ENCODE data around the gene AGRN. TPM values are rescaled to one million over a fixed set of nuclear protein-coding genes. Genes with fewer than 3 reads are reported as not detected.
"Not testable (repeated sequence)": the region's sequence is repeated elsewhere in the genome, so short reads cannot be mapped to it uniquely, and the experiment has no call there.

Gene AGRN
- polyA plus RNA-seq, 3 donors, result 178 to 219 (median 182) TPM

DNA sequence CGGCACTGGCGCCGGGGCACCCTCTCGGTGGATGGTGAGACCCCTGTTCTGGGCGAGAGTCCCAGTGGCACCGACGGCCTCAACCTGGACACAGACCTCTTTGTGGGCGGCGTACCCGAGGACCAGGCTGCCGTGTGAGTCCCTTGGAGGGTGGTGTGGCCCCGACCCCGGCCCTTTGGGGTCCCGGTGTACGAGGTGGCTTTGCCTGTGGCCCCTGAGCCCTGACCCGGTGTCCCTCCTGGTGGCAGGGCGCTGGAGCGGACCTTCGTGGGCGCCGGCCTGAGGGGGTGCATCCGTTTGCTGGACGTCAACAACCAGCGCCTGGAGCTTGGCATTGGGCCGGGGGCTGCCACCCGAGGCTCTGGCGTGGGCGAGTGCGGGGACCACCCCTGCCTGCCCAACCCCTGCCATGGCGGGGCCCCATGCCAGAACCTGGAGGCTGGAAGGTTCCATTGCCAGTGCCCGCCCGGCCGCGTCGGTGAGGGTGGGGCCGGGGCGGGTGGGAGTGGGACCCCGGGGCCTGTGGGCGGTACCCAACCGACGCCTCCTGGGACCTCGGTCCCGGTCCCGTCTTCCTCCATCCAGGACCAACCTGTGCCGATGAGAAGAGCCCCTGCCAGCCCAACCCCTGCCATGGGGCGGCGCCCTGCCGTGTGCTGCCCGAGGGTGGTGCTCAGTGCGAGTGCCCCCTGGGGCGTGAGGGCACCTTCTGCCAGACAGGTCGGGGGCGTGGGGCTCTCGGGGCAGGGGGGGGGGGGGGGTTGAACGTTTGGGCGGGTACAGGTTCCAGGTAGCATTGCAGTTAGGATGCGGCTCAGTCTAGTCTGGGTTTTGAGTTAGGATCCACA, 29.6 kb downstream of the AGRN start:
- DNase-seq (ENCODE audit: low read depth in 3 of 3, low spot score in 2 of 3), result no peak

DNA sequence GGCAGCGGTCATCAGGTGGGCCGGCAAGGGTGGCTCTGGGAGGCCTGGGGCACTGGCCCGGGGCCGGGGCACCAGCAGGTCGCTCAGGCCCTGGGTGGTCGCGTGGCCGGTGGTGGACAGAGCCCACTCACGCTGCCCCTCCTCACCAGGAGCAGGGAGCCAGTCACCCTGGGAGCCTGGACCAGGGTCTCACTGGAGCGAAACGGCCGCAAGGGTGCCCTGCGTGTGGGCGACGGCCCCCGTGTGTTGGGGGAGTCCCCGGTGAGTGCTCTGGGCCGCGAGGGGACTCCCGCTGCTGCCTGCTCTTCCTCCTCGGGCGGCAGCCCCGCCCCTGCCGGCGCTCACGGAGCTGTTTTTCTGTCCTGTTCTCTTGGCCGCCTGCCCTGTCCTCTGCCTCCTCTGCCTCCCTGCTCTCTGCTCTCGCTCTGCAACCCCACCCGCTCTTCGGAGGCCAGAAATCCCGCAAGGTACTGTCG, 30.7 kb downstream of the AGRN start:
- no peak for DNase-seq (ENCODE audit: low read depth in 3 of 3, low spot score in 2 of 3)

DNA sequence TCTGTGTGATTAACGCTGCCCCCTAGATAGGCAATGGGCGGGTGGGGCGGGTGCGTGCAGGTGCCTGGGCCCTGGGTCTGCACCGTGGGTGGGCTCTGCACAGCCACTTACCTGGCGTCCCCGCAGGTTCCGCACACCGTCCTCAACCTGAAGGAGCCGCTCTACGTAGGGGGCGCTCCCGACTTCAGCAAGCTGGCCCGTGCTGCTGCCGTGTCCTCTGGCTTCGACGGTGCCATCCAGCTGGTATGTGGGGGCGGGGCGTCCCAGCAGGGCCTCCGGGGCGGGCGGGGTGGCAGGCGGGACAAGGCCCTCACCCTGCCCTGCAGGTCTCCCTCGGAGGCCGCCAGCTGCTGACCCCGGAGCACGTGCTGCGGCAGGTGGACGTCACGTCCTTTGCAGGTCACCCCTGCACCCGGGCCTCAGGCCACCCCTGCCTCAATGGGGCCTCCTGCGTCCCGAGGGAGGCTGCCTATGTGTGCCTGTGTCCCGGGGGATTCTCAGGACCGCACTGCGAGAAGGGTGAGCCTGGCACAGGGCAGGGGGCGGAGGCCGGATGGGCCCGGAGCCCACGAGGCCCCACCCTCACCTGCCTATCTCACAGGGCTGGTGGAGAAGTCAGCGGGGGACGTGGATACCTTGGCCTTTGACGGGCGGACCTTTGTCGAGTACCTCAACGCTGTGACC, 31.3 kb downstream of the AGRN start:
- DNase-seq (ENCODE audit: low read depth in 3 of 3, low spot score in 2 of 3), result no peak

DNA sequence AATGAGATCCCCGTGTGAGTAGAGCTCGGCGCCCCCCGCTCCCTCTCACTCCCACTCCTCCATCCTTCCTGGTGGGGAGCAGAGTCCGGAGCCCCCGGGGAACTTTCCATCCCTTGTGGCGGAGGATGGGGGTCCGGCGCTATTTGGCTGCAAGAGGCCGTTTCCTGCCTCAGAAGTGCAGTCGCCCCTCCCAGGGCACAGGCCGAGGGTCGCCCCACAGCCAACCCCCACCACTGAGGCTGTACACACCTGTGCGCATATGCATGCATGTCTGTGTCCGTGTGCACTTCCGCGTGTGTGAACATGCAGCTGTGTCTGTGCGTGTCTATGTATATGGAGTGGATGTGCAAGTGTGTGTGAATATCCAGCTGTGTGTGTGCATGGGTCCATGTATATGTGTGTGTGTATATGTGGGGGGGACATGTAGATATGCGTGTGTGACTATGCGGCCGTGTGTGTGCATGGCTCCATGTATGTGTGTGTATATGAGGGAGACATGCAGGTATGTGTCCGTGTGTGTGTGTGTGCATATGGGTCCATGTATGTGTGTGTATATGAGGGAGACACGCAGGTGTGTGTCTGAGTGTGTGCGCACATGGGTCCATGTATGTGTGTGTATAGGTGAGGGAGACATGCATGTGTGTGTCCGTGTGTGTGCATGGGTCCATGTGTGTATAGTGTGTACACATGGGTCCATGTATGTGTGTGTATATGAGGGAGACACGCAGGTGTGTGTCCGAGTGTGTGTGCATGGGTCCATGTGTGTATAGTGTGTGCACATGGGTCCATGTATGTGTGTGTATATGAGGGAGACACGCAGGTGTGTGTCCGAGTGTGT, 32.3 kb downstream of the AGRN start:
- no peak for DNase-seq (ENCODE audit: low read depth in 3 of 3, low spot score in 2 of 3)

DNA sequence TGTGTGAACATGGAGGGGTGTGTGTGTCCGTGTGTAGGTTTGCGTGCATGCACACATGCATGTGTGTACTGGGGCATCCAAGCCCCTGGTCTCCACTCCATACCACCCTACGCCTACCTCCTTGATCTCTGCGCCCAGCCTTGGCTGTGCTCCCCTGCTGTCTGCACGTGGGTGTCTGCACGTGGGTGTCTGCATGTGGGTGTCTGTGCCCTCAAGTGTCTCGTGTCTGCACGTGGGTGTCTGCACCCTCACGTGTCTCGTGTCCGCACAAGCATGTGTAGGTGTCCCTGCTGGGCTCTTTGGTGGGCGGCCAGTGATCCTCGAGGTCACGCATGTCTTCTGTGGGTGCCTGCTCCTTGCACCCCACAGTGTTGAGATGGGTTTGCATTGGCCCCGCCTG, 33.1 kb downstream of the AGRN start:
- DNase-seq (ENCODE audit: low read depth in 3 of 3, low spot score in 2 of 3), result no peak

DNA sequence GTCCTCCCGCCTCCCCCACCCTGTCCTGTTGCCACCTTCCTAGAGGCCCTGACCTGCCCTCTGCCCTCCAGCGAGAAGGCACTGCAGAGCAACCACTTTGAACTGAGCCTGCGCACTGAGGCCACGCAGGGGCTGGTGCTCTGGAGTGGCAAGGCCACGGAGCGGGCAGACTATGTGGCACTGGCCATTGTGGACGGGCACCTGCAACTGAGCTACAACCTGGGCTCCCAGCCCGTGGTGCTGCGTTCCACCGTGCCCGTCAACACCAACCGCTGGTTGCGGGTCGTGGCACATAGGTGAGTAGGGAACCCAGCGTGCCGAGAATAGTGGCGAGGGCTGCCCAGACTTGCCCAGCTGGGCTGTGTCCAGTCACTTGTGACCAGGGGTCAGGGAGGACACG, 33.8 kb downstream of the AGRN start:
- DNase-seq (ENCODE audit: low read depth in 3 of 3, low spot score in 2 of 3), result no peak

DNA sequence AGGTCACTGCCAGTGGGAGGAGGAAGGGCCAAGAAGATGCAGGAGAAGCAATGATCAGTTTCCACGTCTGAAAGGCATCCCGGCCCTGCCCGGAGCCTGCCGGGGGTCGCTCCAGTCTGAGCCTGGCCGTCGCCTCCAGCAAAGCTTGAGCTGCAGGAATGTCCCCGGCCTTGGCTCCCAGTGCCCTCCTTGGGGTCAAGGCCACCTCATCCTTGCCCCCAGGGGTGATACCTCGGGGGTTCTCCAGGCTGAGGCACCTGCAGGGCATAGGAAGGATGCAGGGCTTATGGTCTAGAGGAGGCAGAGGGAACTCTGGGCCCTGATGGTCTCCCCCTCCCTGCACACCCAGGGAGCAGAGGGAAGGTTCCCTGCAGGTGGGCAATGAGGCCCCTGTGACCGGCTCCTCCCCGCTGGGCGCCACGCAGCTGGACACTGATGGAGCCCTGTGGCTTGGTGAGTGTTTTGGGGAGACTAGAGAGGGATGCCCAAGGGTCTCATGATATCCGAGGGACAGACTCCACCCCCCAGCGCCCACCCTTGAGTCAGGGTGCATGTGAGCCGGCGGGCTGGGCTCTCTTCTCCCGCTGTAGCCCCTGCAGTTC, 34.3 kb downstream of the AGRN start:
- DNase-seq (ENCODE audit: low read depth in 3 of 3, low spot score in 2 of 3), result no peak

DNA sequence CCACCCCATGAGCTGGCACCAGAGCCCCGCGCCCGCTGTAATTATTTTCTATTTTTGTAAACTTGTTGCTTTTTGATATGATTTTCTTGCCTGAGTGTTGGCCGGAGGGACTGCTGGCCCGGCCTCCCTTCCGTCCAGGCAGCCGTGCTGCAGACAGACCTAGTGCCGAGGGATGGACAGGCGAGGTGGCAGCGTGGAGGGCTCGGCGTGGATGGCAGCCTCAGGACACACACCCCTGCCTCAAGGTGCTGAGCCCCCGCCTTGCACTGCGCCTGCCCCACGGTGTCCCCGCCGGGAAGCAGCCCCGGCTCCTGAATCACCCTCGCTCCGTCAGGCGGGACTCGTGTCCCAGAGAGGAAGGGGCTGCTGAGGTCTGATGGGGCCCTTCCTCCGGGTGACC, 35.1 kb downstream of the AGRN start:
- no peak for DNase-seq (ENCODE audit: low read depth in 3 of 3, low spot score in 2 of 3)

DNA sequence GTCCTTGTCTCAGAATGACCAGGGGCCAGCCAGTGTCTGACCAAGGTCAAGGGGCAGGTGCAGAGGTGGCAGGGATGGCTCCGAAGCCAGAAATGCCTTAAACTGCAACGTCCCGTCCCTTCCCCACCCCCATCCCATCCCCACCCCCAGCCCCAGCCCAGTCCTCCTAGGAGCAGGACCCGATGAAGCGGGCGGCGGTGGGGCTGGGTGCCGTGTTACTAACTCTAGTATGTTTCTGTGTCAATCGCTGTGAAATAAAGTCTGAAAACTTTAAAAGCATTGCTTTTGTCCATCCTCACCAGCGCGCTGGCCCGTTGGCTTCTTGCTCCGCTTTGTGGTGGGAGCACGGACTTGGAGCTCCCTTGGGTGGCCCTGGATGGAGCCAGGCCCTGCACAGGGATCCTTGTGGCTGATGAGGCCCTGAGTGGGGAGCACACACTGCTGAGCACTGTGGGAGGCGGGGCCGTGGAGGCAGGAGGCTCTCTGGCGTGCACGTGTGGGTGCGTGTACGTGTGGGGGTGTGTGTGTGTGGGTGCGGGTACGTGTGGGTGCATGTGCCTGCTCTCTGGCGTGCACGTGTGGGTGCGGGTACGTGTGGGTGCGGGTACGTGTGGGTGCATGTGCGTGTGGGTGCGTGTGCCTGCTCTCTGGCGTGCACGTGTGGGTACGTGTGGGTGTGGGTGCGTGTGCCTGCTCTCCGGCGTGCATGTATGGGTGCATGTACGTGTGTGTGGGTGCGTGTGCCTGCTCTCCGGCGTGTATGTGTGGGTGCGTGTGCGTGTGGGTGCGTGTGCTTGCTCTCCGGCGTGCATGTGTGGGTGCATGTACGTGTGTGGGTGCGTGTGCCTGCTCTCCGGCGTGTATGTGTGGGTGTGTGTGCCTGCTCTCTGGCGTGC, 36.2 kb downstream of the AGRN start:
- DNase-seq (ENCODE audit: low read depth in 3 of 3, low spot score in 2 of 3), result no peak

DNA sequence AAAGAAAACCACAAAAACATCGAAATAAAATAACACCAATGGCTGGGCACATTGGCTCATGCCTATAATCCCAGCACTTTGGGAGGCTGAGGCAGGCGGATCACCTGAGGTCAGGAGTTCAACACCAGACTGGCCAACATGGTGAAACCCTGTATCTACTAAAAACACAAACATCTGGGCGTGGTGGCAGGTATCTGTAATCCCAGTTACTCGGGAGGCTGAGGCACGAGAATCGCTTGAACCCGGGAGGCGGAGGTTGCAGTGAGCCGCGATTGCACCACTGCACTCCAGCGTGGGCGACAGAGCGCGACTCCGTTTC, 37.8 kb downstream of the AGRN start:
- not testable (repeated sequence) for DNase-seq (ENCODE audit: low read depth in 3 of 3, low spot score in 2 of 3)

DNA sequence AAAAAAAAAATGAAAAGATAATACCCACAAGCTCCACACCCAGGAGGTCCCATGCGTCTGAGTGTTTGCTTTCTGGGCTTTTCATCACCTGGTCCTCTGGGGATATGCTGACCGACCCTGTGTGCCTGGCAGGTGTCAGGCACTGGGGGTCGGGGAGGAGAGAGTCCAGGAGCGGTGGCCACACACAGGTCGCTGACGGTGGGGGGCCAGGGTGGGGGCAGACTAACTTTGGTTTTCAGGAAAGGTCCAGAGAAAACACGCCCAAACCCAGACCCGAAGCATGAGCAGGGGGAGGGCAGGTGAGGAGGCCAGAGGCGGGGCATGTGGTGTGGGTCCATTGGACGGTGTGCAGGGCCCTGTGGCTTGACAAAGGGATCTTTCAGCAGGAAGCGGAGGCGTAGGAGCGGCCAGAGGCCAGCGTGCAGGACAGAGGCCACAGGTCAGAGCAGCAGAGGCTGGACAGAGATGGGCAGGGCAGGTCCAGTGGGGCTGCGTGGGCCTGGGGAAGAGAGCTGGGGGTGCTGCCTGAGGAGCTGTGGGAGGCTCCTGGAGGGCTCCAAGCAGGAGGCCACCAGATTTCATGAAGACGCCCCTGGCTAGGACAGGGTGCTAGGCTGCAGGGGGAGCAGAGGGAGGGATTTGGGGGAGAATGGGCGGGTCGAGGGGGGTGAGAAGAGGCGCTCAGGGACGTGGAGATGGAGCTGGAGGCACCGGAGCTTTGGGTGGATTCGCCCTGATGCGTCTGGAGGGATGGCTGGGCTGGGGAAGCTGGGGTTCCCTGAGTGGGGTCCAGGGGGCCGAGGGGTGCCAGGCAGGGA, 38.4 kb downstream of the AGRN start:
- DNase-seq (ENCODE audit: low read depth in 3 of 3, low spot score in 2 of 3), result no peak

DNA sequence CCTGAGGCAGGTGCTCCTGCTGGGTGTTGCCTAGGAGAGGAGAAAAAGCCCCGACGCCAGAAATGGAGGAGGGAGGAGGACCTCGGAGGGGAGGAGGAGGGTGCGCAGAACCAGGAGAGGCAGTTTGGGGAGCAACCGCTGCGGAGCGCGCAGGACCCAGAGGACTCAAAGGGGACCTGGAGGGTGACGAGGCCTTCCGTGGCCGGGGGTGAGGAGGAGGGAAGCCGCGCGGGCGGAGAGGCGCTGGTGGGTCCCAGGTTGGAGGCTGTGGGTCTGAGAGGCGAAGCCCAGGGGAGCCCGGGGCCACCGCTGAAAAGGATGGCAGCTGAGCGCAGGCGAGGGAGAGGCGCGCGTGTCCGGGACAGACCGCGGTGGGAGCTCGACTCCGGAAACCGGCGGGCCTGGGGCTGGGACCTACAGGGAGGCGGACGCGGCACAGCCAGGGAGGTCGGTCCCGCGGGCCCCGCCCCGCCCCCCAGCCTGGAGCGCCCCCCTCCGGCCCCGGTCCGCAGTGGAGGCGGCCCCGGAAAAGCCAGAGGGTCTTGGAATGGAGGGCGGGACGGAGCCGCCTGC, 39.1 kb downstream of the AGRN start:
- DNase-seq (ENCODE audit: low read depth in 3 of 3, low spot score in 2 of 3), result no peak

DNA sequence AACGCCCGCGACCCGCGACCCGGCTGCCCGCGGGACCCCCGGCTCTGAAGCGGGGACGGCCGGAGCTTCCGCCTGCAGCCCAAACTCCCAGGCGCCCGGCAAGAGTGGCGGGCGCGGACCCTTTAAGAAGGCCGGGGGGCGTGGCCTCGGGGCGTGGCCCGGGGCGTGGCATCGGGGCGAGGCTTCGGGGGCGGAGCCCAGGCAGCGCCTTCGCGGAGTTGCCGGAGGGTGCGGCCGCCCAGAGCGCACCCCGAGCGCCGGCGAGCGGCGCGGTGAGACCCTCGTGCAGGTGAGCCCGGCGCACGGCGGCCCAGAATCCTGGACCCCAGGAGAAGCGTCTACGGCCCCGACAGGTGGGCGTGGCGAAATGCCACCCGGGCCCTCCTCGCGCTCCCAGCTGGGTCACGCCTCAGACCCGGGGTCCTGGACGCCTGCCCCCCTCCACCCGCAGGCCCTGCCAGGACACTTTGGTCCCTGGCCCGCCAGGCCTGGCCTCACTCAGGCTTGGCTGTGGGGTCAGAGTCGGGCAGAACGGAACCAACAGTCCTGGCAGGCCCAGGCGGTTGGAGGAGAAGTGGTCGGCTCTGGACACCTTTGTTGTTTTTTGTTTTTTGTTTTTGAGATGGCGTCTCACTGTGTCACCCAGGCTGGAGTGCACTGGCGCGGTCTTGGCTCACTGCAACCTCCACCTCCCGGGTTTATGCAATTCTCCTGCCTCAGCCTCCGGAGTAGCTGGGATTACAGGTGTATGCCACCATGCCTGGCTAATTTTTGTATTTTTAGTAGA, 39.8 kb downstream of the AGRN start:
- no peak for DNase-seq (ENCODE audit: low read depth in 3 of 3, low spot score in 2 of 3)

DNA sequence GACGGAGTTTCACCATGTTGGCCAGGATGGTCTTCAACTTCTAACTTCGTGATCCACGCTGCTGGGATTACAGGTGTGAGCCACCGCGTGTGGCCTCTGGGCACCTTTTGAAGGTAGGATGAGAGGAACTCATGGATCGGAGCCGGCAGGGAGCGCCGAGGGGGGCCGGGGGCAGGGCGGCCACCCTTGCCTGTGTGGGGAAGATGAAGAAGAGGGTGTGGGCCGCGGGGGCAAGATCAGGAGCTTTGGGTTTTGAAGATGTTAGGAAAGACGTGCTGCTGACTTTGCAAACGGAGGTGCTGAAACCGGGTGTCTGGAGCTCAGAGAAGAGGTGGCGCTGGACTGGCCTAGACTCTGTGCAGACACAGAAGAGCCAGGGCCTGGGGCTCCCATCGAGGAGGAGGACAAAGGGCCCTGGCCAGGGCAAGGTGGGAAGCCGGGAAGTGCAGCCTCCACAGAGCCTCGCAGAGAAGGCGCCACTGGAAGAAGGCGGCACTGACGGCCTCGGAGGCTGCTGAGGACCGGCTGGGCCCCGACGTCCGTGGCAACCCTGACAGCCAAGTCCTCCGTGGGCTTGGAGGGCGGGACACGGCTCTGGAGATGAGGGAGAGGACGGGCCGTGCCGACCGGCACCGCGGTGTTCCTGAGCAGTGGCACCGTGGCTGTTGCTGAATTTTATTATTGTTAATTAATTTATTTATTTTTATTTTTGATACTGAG, 40.5 kb downstream of the AGRN start:
- no peak for DNase-seq (ENCODE audit: low read depth in 3 of 3, low spot score in 2 of 3)

DNA sequence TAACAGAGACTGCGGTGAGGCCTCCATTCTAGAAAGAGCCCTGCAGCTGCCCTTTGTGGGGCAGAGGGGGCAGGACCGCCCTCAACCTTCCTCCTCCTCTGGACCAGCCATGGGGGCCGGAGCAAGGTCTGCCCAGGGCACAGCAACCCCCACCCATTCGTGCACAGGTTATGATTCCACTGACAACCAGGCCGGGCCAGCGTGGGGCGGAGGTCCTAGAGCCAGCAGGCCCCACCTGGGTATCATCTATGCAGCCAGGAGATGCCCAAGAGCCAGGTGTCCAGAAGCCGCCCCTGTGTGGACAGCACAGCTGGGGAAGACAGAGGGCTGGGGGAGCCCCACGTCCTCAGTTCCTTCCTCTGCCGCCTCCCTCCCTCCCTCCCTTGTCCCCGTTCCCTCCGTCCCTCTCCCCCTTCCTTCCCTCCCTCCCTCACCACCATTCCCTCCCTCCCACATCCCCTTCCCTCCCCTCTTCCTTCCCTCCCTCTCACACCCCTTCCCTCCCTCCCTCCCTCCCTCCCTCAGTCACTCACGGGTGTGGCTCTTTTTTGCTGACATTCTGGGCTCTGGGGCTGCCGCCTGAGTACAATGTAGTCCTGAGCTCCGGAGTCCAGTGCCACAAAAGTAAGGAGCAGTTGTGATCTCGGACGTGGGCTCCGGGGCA, 41.9 kb downstream of the AGRN start:
- no peak for DNase-seq (ENCODE audit: low read depth in 3 of 3, low spot score in 2 of 3)

DNA sequence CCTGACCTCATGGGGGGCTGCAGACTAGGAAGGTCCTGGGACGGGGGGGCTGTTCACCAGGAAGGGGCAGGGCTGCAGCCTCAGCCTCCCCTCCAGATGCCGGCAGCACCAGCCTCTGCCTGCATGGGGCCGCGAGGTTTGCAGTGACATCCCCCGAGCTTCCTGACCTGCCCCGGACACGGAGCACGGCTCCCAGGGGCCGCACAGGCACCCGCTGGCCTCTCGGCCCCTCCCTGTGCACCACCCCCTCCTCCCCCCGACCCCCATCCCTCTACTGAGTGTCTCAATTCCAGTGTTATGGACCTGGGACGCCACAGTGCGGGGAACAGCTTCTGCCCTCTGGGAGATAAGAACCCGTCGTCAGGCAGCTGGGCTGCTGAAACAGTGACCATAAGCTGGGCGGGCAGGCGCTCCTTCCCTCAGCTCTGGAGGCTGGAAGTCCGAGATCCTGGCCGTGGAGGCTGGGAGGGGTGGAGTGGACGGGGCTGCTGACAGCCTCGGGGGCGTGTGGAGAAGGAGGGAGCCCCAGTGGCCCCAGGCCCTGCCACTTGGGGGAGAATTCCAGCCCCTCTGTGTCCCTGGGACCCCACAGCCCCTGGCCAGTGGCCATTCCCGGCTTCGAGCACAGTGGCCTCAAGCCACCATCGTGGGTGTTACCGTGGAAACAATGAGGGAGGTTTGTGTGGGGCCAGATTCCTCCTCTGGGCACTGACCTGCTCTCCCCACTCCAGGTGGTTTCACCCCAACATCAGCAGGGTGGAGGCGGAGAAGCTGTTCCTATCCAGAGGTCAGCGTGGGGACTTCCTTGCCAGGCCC, 42.6 kb downstream of the AGRN start:
- no peak for DNase-seq (ENCODE audit: low read depth in 3 of 3, low spot score in 2 of 3)

Data from right renal cortex interstitium (tissue), 3 donors.